Astrocyte (in vitro differentiated cells and primary cell): ENCODE results near the gene RBFOX2.

ENCODE experiments used
- CTCF ChIP-seq: IDR thresholded peaks from 2 replicates; pipeline ENCODE4 v1.5.1; 2011; ENCODE audit warnings: low read depth, mild to moderate bottlenecking, inconsistent platforms, low read length, moderate library complexity; ENCODE audit not compliant: insufficient read depth
- EZH2 ChIP-seq: IDR thresholded peaks from 2 replicates; pipeline ENCODE4 v1.6.1; 2012; ENCODE audit warnings: mild to moderate bottlenecking, low read length, inconsistent platforms; ENCODE audit not compliant: insufficient read depth

GRCh38 chr22:35987487-35987886, 41.1 kb downstream of the RBFOX2 start:
- TF ChIP-seq EZH2 (no peak), CTCF (no peak)
